Measurements from ENCODE around the gene ZNRF1.

Gene ZNRF1

DNA sequence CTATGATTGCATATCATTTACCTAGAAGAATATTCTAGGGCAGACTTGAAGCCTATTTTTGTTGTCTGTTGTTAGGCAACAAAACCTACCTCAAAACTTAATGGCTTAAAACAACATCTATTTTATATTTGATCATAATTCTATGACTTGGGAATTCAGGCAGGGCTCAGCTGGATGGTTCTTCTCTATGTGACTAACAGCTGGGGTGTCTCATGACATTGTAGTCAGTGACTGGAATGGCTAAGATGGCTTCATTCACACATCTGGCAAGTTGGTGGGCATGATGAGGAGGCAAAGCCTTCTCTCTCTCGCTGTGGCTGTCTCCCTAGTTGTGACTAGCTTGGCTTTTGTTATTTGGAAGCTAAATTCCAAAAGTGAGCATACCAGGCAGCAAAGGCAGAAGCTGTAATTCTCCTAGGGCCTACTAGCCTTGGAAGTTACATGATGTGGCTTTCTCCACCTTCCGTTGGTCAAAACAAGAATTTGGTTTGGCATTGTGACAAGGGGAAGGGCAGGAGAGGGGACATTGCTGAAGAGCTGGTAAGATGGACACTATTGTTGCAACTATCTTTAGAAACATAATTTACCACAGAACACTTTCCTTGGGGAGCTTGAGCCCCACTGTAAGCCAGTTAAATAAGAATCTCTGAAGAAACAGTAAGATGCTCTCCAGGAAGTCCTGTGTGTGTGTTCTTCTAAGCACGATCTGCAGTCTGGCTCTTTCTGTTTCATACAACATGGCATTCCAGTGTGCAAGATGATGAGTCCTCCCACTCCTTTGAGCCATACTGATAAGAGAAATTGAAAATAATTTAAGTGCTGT is 39.4 kb downstream of the ZNRF1 start:
- Histone ChIP-seq H3K4me1 (ENCODE audit: control insufficient read depth, insufficient read depth, low read length, poor library complexity, severe bottlenecking) (no peaks in the 10 kb centered on the region), H3K36me3 (ENCODE audit: control insufficient read depth, insufficient read depth, low read length) (no peaks in the 10 kb centered on the region), H3K27me3 (replicated peaks; ENCODE audit: control insufficient read depth, insufficient read depth, low read length, poor library complexity, severe bottlenecking) (no peaks in the 10 kb centered on the region), H3K4me3 (ENCODE audit: insufficient read depth, low read depth, low read length, poor library complexity, severe bottlenecking) (no peak overlapping the region), H3K9me3 (ENCODE audit: control insufficient read depth, low read length) (no peaks in the 10 kb centered on the region), H3K27ac (ENCODE audit: insufficient read depth, low read length, poor library complexity, severe bottlenecking) (no peak overlapping the region)
- DNase-seq: no peak

- no peak for DNase-seq
- H3K27me3 ChIP-seq (replicated peaks; ENCODE audit: control insufficient read depth, insufficient read depth, low read length, poor library complexity, severe bottlenecking): no peaks in the 10 kb centered on the region
- no peaks in the 10 kb centered on the region for H3K36me3 ChIP-seq (ENCODE audit: control insufficient read depth, insufficient read depth, low read length)
- no peak overlapping the region for H3K4me3 ChIP-seq (ENCODE audit: insufficient read depth, low read depth, low read length, poor library complexity, severe bottlenecking)
- H3K27ac ChIP-seq (ENCODE audit: insufficient read depth, low read length, poor library complexity, severe bottlenecking): no peak overlapping the region
- no peaks in the 10 kb centered on the region for H3K9me3 ChIP-seq (ENCODE audit: control insufficient read depth, low read length)
- no peaks in the 10 kb centered on the region for H3K4me1 ChIP-seq (ENCODE audit: control insufficient read depth, insufficient read depth, low read length, poor library complexity, severe bottlenecking)
These were observed 41.1 kb downstream of the ZNRF1 start for GRCh38 chr16:75039941-75040340.

DNA sequence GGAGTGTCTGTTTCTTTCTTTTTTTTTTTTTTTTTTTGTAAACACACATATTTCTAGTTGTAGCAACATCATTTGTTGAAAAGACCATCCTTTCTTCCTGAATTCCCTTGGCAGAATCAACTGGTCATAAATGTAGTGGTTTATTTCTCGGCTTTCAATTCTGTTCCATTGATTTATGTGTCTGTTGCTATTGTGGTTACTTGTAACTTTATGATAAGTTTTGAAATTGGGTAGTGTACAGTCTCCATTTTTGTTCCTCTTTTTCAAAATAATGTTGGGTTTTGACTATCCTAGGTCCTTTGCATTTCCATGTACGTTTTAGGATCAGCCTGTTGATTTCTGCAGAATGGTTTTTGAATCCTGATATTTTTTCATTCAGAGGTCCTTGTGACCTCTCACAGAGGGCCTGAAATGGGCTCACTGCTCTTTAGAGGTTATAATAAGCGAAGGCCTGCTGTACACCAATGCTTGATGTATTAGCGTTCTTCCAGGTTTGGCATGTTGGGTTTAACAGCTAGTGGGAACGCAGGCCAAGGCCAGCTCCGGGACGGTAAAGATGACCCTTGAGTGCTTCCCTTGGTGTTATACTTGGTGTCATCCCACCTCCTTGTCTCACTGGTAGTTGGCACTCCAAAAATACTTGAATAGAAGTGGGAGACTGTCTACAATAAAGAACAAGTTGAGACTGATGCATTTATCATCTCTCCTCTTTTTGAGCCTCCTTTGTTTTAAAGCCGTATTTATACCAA is 43.8 kb downstream of the ZNRF1 start:
- no peak for DNase-seq
- Histone ChIP-seq H3K4me3 (ENCODE audit: insufficient read depth, low read depth, low read length, poor library complexity, severe bottlenecking) (no peak overlapping the region), H3K4me1 (ENCODE audit: control insufficient read depth, insufficient read depth, low read length, poor library complexity, severe bottlenecking) (no peaks in the 10 kb centered on the region), H3K27me3 (replicated peaks; ENCODE audit: control insufficient read depth, insufficient read depth, low read length, poor library complexity, severe bottlenecking) (no peaks in the 10 kb centered on the region), H3K36me3 (ENCODE audit: control insufficient read depth, insufficient read depth, low read length) (no peaks in the 10 kb centered on the region), H3K27ac (ENCODE audit: insufficient read depth, low read length, poor library complexity, severe bottlenecking) (no peak overlapping the region), H3K9me3 (ENCODE audit: control insufficient read depth, low read length) (no peaks in the 10 kb centered on the region)

- H3K27ac ChIP-seq (ENCODE audit: insufficient read depth, low read length, poor library complexity, severe bottlenecking): no peak overlapping the region
- no peaks in the 10 kb centered on the region for H3K36me3 ChIP-seq (ENCODE audit: control insufficient read depth, insufficient read depth, low read length)
- H3K9me3 ChIP-seq (ENCODE audit: control insufficient read depth, low read length): no peaks in the 10 kb centered on the region
- H3K4me1 ChIP-seq (ENCODE audit: control insufficient read depth, insufficient read depth, low read length, poor library complexity, severe bottlenecking): no peaks in the 10 kb centered on the region
- no peak overlapping the region for H3K4me3 ChIP-seq (ENCODE audit: insufficient read depth, low read depth, low read length, poor library complexity, severe bottlenecking)
- no peak for DNase-seq
- no peaks in the 10 kb centered on the region for H3K27me3 ChIP-seq (replicated peaks; ENCODE audit: control insufficient read depth, insufficient read depth, low read length, poor library complexity, severe bottlenecking)
These were observed 44.5 kb downstream of the ZNRF1 start for GRCh38 chr16:75043175-75043895.

- H3K4me3 ChIP-seq (ENCODE audit: insufficient read depth, low read depth, low read length, poor library complexity, severe bottlenecking): no peak overlapping the region
These were observed 46.1 kb downstream of the ZNRF1 start for GRCh38 chr16:75044800-75045361.

GRCh38 chr16:75045424-75045823 is 46.6 kb downstream of the ZNRF1 start:
- Histone ChIP-seq H3K27me3 (replicated peaks; ENCODE audit: control insufficient read depth, insufficient read depth, low read length, poor library complexity, severe bottlenecking) (no peaks in the 10 kb centered on the region), H3K27ac (ENCODE audit: insufficient read depth, low read length, poor library complexity, severe bottlenecking) (no peak overlapping the region), H3K4me1 (ENCODE audit: control insufficient read depth, insufficient read depth, low read length, poor library complexity, severe bottlenecking) (no peaks in the 10 kb centered on the region), H3K36me3 (ENCODE audit: control insufficient read depth, insufficient read depth, low read length) (no peaks in the 10 kb centered on the region), H3K9me3 (ENCODE audit: control insufficient read depth, low read length) (no peaks in the 10 kb centered on the region), H3K4me3 (ENCODE audit: insufficient read depth, low read depth, low read length, poor library complexity, severe bottlenecking) (no peak overlapping the region)
- no peak for DNase-seq

More at GRCh38 chr16:75044800-75045361, 46.1 kb downstream of the ZNRF1 start:
- H3K27me3 ChIP-seq (replicated peaks; ENCODE audit: control insufficient read depth, insufficient read depth, low read length, poor library complexity, severe bottlenecking): no peaks in the 10 kb centered on the region
- no peaks in the 10 kb centered on the region for H3K9me3 ChIP-seq (ENCODE audit: control insufficient read depth, low read length)
- no peaks in the 10 kb centered on the region for H3K4me1 ChIP-seq (ENCODE audit: control insufficient read depth, insufficient read depth, low read length, poor library complexity, severe bottlenecking)
- H3K27ac ChIP-seq (ENCODE audit: insufficient read depth, low read length, poor library complexity, severe bottlenecking): no peak overlapping the region
- H3K36me3 ChIP-seq (ENCODE audit: control insufficient read depth, insufficient read depth, low read length): no peaks in the 10 kb centered on the region
- DNase-seq: no peak

DNA sequence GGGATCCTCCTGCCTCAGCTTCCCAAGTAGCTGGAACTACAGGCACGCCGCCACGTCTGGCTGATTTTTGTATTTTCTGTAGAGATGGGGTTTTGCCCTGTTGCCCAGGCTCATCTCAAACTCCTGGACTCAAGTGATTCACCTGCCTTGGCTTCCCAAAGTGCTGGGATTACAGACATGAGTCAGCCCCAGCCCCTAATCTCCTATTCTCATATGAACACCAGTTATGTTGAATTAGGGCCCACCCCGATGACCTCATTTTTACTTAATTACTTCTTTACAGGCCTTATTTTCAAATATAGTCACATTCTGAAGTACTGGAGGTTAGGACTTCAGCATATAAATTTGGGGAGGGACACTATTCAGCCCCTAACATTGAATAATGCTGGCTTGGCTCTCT is 49.2 kb downstream of the ZNRF1 start:
- Histone ChIP-seq H3K4me1 (ENCODE audit: control insufficient read depth, insufficient read depth, low read length, poor library complexity, severe bottlenecking) (no peaks in the 10 kb centered on the region), H3K27ac (ENCODE audit: insufficient read depth, low read length, poor library complexity, severe bottlenecking) (no peak overlapping the region), H3K4me3 (ENCODE audit: insufficient read depth, low read depth, low read length, poor library complexity, severe bottlenecking) (no peak overlapping the region), H3K36me3 (ENCODE audit: control insufficient read depth, insufficient read depth, low read length) (no peaks in the 10 kb centered on the region), H3K27me3 (replicated peaks; ENCODE audit: control insufficient read depth, insufficient read depth, low read length, poor library complexity, severe bottlenecking) (no peaks in the 10 kb centered on the region), H3K9me3 (ENCODE audit: control insufficient read depth, low read length) (no peaks in the 10 kb centered on the region)
- no peak for DNase-seq

DNA sequence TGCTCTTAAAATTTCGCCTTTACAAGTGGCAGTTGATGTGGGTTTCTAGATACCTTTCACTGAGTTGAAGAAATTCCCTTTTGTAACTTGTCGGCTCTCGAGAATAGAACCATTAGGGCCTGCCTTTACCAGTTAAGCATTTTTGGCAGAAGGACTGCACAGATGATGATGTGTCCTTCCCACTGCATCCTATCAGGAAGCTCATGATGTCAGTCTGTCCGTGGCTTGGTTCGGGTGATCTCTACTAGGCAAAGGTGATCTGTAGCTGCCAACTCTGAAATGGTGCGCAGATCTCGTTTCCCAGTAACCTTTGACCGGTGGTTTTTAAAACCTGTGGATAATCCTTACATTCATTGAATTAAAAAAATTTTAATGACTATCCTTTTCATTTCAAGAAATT is 49.7 kb downstream of the ZNRF1 start:
- no peak for DNase-seq

DNA sequence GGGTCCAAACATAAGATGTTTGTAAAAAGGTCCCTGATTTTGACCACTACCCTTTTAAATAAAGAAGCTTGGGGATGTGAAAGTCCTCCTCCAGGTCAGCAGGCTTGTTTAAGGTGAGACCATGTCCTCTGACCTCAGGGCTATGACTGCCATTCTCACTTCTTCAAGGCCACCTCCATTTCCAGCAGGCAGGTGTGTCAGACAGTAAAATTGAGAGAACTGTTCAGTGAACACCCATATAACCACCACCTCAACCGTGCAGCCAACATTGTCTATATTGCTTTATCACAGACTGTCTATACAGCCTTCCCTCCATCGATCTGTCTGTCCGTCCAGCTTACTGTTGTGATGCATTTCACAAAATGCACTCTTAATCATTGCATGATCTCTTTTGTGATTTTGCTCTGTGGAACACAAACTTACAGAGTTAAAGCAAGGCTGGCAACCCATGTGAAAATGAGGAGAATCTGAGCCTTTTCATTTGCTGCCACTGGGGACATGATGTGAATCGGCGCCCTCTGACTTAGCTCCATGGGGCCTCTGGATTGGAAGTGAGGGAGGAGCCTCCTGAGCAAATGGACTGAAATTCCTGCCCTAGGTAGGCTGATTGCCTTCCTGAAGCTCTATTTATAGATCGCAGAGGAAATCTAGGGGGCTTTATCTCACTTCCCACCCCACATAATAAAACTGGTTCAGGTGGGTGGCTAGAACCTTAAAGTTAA is 53.8 kb downstream of the ZNRF1 start:
- Histone ChIP-seq H3K9me3 (ENCODE audit: control insufficient read depth, low read length) (no peaks in the 10 kb centered on the region), H3K27me3 (replicated peaks; ENCODE audit: control insufficient read depth, insufficient read depth, low read length, poor library complexity, severe bottlenecking) (no peaks in the 10 kb centered on the region), H3K4me3 (ENCODE audit: insufficient read depth, low read depth, low read length, poor library complexity, severe bottlenecking) (no peak overlapping the region), H3K27ac (ENCODE audit: insufficient read depth, low read length, poor library complexity, severe bottlenecking) (no peak overlapping the region), H3K36me3 (ENCODE audit: control insufficient read depth, insufficient read depth, low read length) (no peaks in the 10 kb centered on the region), H3K4me1 (ENCODE audit: control insufficient read depth, insufficient read depth, low read length, poor library complexity, severe bottlenecking) (no peaks in the 10 kb centered on the region)
- DNase-seq: no peak

More for the DNA sequence above, 49.7 kb downstream of the ZNRF1 start:
- Histone ChIP-seq H3K4me1 (ENCODE audit: control insufficient read depth, insufficient read depth, low read length, poor library complexity, severe bottlenecking) (no peaks in the 10 kb centered on the region), H3K9me3 (ENCODE audit: control insufficient read depth, low read length) (no peaks in the 10 kb centered on the region), H3K36me3 (ENCODE audit: control insufficient read depth, insufficient read depth, low read length) (no peaks in the 10 kb centered on the region), H3K27ac (ENCODE audit: insufficient read depth, low read length, poor library complexity, severe bottlenecking) (no peak overlapping the region), H3K27me3 (replicated peaks; ENCODE audit: control insufficient read depth, insufficient read depth, low read length, poor library complexity, severe bottlenecking) (no peaks in the 10 kb centered on the region), H3K4me3 (ENCODE audit: insufficient read depth, low read depth, low read length, poor library complexity, severe bottlenecking) (no peak overlapping the region)

Measured in effector memory CD4-positive, alpha-beta T cell (primary cell).